Activated CD4-positive, alpha-beta T cell treated with anti-CD3 and anti-CD28 coated beads, Interleukin-2, Interleukin-4, amounts not matched to agents 100 ng/mL and 50 ng/mL, durations not matched to agents 16 hours and 8 hours (primary cell): ENCODE results near the gene GSG1L.

Source experiments
- DNase-seq: peaks from one replicate; pipeline ENCODE4 v3.0.0-alpha.2; 2020; ENCODE audit warnings: low spot score

GSG1L gene

GRCh38 chr16:27819356-27819755 is 244.2 kb downstream of the GSG1L start:
- DNase-seq: no peak

GRCh38 chr16:27818246-27818645 is 245.3 kb downstream of the GSG1L start:
- no peak for DNase-seq

DNA sequence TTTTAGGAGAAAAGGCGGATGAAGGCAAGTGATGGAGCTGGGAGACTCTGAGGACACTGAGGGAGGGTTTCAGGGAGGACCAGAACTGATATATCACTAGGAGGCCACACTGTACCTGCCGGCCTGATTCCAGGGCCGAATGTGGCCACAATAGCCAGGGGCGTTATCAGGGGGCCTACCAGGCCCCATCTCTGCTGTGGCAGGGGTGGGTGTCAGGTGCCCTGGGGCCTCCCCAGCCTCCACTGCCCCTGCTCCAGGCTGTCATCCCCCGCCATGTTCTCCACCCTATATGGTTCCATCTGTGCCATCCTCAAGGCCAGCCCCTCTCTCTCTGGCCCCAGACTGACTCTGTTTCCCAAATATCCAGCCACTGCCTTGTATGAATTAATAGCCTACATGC is 246.5 kb downstream of the GSG1L start:
- no peak for DNase-seq

DNA sequence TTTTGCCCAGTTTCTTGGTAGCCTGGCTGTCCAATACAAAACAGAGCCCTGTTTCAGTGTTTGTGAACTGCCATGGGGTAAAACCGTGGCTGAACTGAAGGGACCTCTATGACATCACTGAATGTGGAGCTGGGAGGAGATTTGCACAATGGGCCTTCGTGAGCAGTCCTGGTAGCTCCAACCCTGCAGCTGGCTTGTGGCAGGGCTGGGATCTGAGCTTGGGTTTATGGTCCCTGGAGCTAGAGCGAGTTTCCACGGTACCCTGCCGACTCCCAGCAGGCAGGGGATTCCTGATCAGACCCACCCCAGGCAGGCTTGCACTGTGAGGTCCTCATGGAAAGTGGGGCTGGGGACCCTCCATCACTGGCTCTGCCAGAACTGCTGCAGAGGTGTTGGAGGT is 247.0 kb downstream of the GSG1L start:
- DNase-seq: no peak

- no peak for DNase-seq
Measured at GRCh38 chr16:27813591-27813990, 249.9 kb downstream of the GSG1L start.

DNA sequence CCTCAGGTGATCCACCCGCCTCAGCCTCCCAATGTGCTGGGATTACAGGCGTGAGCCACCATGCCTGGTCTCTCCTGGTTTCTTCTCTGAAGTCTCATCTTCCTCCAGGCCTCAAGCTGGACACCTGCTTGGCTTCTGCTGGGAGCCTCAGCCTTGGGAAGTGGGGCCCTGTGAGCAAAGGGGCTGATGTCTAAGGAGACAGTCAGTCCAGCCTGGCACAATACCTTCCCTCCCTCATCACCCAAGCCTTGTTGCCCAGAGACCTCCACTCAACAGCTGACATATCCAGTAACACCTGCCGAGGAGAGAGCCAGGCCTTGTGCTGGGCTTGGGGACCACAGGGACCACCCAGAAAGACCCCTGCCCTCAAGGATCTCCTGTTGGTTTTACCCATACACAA is 251.6 kb downstream of the GSG1L start:
- no peak for DNase-seq

DNA sequence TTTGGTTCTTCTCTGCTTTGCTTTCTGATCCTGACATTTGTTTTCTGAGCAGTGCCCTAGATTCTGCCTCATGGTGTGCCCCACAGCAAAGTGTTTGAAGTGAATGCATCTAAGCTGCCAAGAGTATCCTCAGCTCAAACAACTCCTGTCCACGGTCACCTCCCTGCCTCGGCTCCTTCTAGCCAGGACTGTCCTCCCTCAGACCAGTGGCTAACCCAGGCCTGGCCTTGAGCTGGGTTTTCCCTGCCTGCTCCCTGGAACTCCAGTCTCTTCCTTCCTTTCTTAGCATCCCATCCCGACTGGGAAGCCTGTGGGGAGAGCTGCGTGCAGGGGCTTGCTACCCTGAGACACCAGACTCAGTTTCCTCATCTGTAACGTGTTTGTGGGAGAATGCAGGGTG is 256.5 kb downstream of the GSG1L start:
- DNase-seq: no peak

- no peak for DNase-seq
Measured at GRCh38 chr16:27806388-27806787, 257.1 kb downstream of the GSG1L start.

DNA sequence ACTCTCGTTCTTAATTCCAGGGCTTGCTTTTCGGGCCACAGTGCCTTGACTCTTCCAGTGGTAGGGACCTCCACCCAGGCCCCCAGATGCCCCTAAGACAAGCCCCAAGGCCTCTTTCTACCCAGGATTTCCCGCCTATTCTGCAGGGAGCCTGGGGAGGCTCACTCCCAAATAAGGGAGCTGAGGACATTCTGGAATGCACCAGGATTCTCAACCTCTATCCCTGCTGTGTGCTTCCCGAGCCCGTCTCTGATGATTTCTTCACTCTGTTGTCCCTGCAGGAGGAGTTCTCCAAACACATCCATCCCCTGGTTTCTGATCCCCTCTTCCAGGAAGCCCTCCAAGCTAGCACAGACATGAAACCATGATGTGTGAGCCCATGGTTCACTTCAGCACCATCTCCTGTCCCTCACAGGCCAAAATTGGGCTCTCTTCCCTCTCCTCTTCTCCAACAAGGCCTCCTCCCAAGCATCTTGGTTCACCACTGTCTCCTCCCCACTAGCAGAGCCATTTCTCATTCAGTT is 257.6 kb downstream of the GSG1L start:
- DNase-seq: no peak

- DNase-seq: no peak
Measured at GRCh38 chr16:27803775-27804549, 259.6 kb downstream of the GSG1L start.

GRCh38 chr16:27802664-27803439 is 260.7 kb downstream of the GSG1L start:
- no peak for DNase-seq

- DNase-seq: no peak
Measured at GRCh38 chr16:27801289-27801945, 262.1 kb downstream of the GSG1L start.

GRCh38 chr16:27800817-27801216 is 262.7 kb downstream of the GSG1L start:
- DNase-seq: no peak

DNA sequence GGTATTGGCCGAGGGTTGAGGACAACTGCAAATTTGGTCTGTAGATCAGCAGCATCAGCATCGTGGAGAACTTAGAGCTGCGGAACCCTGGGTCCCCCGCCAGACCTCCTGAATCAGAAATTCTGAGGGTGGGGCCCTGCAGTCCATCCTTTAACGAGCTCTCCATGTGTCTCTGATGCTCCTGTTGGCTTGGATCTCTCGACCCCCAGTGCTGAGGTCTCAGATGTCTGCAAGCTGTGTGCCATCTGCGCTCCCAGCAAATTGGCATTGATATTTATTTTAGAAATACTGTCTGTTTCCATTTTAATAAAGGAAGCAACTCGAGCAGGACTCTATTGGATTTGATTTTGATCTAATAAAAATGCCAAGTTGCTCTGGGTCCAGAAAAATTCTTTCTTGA is 263.6 kb downstream of the GSG1L start:
- DNase-seq: no peak

DNA sequence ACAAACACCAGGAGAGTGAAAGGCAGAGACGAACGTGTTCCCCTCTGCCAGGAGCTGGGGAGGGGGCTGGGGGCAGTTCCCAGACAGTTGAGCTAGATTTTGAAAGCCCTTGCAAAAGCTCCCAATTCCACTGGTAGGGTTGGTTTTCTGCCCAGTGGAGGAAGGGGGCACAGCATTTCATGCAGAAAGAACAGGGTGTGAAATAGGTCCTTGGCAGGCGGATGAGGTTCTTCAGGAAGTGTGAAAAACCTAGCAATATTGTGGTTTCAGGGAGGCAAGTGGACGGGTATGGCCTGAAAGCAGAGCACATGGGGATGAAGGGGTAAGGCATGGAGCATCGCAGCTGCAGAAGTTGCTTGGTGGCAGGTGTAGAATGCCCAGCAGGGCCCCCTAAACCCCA is 265.3 kb downstream of the GSG1L start:
- no peak for DNase-seq

DNA sequence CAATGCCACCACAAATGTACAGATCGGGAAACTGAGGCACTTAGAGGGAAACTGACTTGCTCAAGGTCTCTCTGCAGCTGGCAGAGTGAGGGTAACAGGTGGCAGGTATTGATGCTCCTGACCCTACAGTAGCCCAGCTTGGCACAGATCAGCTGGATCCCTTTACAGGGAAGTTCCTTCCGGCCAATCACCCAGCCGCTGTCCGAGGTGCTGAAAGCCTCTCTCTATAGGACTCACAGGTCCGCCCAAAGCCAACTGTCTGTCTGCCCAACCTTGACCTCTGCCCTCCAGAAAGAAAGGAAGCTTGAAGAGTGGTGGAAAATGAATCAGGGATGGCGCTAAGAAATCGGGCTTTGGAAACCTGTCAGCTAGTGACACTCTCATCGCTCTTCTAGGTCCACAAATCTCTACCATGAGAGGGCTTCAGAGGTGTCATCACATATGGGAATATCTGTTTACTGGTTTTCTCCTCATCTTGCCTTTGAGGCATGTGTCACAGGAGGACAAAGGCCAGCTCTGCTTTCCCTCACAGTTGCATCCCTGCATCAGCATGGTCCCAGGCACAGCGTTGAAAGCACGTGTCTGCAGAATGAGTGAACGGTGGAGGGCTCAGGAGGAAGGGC is 267.4 kb downstream of the GSG1L start:
- peak; percentile 6 for DNase-seq

- no peak for DNase-seq
Measured at GRCh38 chr16:27793249-27793622, 270.3 kb downstream of the GSG1L start.

DNA sequence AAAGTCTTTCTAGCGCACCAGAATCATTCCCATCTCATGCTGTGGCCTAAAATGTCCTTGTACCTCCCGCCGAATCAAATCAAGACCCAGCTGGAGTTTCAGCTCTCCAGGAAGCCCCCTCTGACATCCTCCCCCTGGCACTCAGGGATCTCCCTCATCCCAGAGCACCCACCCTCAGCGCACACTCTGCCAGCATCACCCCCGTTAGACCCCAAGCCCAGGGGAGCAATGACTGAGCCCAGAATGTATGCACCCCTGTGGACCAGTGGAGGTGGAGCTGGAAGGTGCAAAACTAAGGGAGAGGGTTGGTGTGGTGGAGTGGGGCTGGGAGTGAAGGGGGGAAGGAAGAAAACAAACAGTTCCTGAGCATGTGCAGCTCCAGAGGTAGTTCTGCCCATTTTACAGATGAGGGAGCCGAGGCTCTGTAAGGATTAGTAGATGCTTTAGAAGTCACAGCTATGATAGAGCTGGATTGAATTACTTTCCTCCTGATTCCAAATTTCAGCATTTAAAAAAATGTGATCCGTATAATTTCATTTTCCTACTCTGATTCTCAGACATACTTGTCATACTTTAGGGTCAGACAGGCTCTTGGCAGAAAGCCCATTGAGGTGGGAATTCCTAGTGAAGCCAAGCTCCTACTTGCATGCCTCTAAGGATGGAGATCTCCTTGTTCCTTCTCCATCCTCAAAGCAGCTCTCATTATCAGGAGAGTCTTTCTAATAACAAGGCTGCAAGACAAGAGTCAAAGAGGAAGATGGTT is 270.8 kb downstream of the GSG1L start:
- no peak for DNase-seq

DNA sequence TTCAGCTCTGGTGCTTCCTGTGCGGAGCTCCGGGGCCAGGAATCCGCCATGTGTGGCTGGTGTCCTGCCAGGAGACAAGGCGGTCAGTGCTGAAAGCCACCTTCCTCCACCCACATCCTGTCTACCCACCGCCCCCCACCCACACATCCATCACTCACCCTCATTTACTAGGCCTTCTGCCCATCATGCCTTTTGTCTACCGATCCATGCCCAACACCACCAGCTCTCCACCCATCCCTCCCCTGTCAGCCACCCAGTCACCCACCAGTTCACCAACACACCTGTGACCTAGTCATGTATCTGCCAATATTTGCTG is 272.2 kb downstream of the GSG1L start:
- DNase-seq: no peak

- no peak for DNase-seq
Measured at GRCh38 chr16:27790546-27791403, 272.7 kb downstream of the GSG1L start.
